NCI-H2227 treated with DMSO at 0.1 percent for 48 hours (cell line): Measurements from ENCODE around the gene WWOX.
A peak's percentile ranks its signal among the peaks of the same experiment; 100 is the strongest.

Experiments
- DNase-seq: peaks from one replicate; lab custom pipeline; 2025; lab: John Stamatoyannopoulos, UW

The WWOX gene

DNA sequence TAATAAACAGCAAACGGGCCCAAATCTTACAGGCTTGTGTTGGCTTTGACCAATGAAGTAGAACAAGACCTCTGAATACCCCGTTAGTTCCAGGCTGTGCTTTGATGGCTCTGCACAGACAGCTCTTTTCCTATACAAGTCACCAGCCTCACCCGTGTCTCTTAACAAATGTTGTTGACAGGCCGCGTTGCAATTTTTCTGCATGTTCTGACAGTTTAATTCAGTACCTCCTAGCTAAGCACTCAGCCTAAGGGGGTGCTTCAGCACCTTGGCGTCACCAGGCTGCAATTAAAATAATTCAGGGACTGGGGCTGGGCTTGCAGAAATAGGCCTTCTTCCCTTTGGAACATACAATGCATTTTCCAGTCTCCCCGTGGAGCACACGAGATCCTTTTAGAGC lies 1001.0 kb downstream of the WWOX start:
- DNase-seq, result no peak

- DNase-seq, result no peak
Observed at GRCh38 chr16:79101491-79101890, 1002.0 kb downstream of the WWOX start.

GRCh38 chr16:79104567-79104966 lies 1005.1 kb downstream of the WWOX start:
- DNase-seq, result no peak

DNA sequence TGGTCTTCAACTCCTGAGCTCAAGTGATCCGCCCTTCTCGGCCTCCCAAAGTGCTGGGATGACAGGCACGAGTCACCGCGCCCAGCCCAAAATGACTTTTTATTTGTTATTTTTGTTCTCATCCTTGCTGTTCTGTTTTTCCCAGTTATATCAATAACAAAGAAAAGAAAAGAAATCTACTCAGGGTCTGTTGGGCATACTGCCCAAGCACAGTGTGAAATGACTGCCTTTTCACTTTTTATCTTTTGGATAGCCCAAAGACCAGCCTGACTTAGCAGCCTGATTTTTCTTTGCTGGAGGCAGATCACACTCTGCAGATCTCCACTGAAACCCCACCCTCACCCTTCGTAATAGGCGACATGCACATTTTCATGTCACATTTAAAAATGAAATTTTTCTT lies 1007.8 kb downstream of the WWOX start:
- DNase-seq, result no peak

DNA sequence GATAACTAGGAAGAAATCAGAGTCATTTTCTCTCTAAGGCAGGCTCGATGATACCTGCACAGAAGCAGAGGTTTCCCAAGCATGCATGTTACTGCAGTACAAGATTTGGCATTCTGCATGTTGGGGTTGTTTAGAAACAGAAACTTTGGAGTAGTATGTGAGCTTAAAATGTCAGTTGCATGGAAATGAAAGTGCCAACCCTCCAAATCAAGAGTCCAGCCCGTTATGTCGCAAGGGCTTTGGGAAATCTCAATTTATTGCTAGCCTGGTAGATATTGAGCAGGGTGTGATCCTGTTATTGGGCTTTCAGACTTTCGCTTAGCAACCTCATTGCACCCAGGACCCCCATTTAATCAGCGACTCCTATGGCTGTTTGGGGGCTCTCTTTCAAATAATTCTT lies 1010.3 kb downstream of the WWOX start:
- DNase-seq, result no peak

DNA sequence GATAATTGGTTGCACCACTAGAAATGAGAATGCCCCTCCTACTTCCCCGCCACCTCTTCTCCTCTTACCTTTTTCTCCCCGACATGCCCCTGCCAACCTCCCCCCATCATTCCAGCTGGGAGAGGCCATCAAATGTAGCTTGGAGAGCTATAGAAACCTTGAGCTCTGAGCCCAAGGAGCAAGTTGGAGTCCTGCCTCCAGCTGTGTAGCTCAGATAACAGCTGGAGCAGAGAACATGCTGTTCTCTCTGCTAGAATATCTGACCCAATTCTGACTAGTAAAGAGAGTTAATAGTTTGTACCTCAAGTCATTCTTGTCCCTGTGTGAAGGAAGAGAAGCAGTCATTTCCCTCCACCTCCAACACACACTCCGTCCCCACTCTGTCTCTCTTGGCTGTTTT lies 1010.8 kb downstream of the WWOX start:
- no peak for DNase-seq

GRCh38 chr16:79110953-79111352 lies 1011.5 kb downstream of the WWOX start:
- DNase-seq, result no peak

DNA sequence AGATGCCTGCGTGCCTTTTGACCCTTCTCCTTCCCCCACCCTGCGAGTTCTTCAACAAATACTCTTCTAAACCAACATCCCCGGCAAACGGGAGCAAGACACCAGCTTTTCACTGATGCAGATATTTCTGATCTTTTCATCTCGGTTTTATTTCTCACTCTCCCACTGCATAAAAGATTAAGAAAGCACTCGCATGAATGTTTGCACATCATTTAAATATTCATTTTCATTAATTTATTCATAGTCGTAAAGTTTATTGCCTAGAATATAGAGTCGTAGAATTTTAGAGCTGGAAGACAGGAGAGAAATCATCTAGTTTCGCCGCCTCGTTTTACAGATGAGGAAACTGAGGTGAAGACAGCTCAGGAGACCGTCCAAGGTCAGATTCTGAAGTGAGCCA lies 1013.0 kb downstream of the WWOX start:
- no peak for DNase-seq

GRCh38 chr16:79113826-79114225 lies 1014.4 kb downstream of the WWOX start:
- no peak for DNase-seq

DNA sequence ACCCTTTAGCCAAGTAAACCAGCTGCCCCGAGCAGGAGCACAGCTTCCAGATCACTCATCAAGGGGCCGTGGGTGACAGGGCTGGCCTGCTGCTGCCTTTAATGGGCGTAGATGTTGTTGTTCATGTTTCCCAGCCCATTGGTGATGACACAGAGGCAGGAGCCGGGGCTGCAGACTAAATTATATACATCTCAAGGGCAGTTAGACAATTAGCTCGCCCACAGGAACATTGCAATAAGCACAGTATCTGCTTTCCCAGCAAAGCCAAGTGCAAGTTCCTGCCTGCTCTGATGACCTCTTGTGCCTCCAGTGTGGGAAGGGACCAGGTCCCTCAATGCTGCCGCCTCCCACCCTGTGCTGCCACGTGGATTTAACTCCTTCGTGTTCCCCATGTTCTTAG lies 1015.3 kb downstream of the WWOX start:
- DNase-seq, result peak; percentile 11

- DNase-seq, result no peak
Observed at GRCh38 chr16:79121906-79122305, 1022.5 kb downstream of the WWOX start.

- no peak for DNase-seq
Observed at GRCh38 chr16:79122343-79122742, 1022.9 kb downstream of the WWOX start.

DNA sequence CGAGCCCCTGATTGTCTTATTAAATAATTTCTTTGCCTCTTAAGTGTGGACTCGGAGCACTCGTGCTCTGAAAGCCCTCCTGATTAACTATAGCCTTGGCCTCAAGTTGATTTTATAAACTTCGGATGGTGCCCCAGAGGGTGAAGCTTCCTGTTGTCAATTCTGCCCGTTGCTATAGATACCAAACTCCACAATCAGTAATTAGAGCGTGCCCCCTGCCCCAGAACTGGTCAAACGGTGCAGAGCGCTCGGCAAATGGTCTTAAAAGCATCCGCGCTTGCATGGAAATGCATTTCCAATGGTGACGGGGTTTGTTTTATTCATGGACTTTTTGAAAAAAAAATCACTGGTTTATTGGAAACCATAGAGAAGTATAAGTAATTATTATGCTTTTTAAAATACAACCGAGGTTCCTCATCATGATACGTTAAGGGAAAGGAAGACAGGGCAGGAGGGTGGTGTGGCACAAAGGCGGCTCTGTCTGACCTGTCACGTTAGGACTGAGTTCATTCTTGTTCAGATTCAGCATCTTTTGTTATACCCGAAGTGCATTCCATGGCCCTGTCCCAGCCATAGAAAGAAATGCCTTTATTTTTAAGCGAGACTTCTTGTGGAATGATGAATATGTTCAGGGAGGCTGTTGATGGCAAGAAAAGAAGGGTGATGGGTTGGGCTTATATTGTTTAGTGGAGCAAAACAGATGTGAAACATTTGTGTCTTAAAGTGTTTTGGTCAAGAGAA lies 1024.7 kb downstream of the WWOX start:
- peak; percentile 75 for DNase-seq

DNA sequence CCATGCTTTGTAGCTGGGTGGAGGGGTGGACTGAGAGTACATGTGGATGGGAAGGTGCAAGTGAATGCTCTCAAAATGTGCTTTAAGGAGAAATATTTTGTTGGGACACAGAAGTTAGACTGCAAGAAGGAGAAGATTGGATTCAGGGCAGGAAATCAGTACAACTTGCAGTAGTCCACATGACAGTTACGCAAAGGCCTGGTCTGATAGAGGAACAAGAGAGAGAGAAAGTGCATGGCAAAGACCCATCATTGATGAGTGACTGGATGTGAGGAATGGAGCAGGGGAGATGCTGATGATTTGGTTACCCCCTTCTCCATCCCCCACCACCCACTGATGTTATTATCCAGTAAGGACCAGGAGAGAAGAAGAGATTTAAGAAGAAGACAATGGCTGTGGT lies 1028.3 kb downstream of the WWOX start:
- DNase-seq, result no peak

DNA sequence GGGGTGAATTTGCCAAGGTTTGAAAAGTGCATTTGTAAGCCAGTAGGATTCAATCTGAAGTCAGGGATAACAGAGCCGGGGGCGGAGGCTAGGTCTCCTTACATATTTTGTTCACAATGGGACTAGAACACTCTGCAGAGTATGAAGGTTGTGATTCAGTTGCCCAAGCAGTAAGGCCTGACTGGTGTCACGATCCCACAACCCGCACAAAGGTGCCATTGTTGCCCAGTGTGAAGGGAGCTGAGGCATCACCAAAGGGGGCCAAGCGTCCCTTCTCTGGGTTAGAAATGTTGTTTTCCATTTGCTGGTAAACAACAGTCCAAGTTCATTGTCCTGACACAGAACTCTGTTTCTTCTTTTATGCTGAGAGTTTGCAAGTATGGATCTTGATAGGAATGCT lies 1029.3 kb downstream of the WWOX start:
- DNase-seq, result no peak

GRCh38 chr16:79130616-79131015 lies 1031.2 kb downstream of the WWOX start:
- no peak for DNase-seq

DNA sequence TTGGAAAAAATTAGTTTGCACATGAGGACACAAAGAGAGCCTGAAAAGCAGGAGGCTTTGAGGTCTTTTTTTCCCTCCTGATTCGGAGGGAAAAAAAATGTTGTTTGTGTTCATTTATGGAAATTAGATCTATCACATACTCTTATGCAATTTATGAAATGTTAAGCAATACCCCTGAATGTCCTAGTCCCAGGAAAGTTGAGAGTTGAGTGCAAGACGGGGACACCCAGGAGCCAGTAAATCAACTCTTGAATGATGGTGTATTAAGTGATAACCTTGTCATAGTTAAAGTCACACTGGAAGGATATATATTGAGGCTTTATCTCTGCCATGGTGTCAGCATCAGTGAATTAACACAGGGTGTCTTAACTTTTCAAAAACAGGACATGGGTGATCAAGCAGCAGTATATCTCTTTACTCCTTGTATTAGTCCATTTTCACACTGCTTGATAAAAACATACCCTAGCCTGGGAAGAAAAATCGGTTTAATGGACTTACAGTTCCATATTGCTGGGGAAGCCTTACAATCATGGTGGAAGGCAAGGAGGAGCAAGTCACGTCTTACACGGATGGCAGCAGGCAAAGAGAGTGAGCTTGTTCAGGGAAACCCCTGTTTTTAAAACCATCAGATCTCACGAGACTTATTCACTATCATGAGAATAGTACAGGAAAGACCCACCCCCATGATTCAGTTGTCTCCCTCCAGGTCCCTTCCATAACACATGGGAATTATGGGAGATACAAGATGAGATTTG lies 1032.0 kb downstream of the WWOX start:
- DNase-seq, result no peak

- no peak for DNase-seq
Observed at GRCh38 chr16:79132701-79133100, 1033.2 kb downstream of the WWOX start.

DNA sequence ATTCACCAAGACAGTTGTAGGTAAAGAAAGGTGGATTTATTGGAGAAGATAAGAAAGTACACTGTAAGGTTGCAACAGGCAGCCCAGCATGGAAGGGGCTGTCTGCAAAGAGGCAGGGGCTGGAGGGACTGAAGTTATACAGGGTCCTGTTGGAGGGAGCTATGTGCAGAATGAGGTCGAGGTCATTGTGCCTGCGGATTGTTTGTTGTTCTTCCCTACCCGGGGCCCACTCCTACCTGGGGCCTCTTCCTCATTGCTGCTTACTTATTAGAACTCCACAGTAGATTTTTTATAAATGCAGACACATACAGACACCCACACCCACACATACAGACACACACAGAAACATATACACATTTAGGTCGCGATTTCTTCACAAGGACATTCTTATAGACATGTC lies 1034.8 kb downstream of the WWOX start:
- DNase-seq, result no peak

DNA sequence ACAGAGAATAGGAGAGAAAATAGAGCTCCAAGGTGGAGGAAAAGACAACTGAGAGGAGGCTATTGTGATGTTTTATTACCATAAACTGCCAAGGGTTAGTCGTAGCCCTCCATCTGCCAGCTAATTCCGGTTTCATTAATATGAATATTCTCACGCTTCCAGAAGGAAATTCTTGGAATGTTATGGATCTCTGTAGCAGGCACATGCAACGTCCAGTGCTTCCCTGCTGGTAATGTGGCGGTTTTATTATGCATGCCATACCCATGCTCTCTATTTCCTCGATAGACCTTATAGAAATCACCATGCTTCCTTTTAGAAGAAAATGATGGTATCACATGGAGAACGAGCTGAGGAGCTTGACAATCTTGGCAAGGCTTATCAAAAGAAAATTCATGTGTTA lies 1037.5 kb downstream of the WWOX start:
- no peak for DNase-seq

GRCh38 chr16:79137426-79137939 lies 1038.0 kb downstream of the WWOX start:
- DNase-seq, result no peak

GRCh38 chr16:79139799-79140198 lies 1040.3 kb downstream of the WWOX start:
- no peak for DNase-seq

DNA sequence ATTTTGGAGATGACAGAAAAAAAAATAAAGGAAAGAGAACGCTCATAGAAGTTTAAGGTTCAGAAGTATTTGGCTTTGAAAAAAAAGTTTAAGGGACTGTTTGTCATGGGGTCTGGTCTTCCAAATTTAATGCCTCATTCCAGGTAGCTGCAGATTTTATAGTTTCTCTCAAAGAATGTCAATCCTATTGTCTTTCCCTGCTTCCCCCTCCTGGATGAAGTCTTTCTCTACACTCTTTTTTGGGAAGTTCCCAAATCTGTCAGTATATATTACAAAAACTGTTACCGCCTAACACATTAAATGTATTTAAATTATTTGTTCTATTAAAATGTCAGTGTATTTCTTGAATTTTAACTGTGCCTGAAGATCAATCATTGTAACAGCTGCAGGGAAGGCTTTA lies 1043.6 kb downstream of the WWOX start:
- no peak for DNase-seq

- no peak for DNase-seq
Observed at GRCh38 chr16:79150151-79150550, 1050.7 kb downstream of the WWOX start.
